GM18907 (cell line): ENCODE measurements around the gene TLE3.
"Not testable (repeated sequence)": the region's sequence is repeated elsewhere in the genome, so short reads cannot be mapped to it uniquely, and the experiment has no call there.

Source experiments
- ATAC-seq: cut with Tn5 transposase; IDR thresholded peaks from one replicate; pipeline ENCODE4 v1.9.1; 2021; ENCODE audit warnings: mild to moderate bottlenecking, moderate library complexity; ENCODE audit not compliant: unreplicated experiment

Gene TLE3

GRCh38 chr15:70126362-70126761 is 28.6 kb upstream of the TLE3 start:
- no peak for ATAC-seq

GRCh38 chr15:70125605-70126004 is 27.9 kb upstream of the TLE3 start:
- no peak for ATAC-seq

- ATAC-seq, result no peak
Measured at GRCh38 chr15:70121624-70122302, 24.0 kb upstream of the TLE3 start.

- no peak for ATAC-seq
Measured at GRCh38 chr15:70120958-70121623, 23.4 kb upstream of the TLE3 start.

- no peak for ATAC-seq
Measured at GRCh38 chr15:70119911-70120508, 22.3 kb upstream of the TLE3 start.

GRCh38 chr15:70118599-70118998 is 20.9 kb upstream of the TLE3 start:
- ATAC-seq, result no peak

GRCh38 chr15:70116317-70116716 is 18.6 kb upstream of the TLE3 start:
- no peak for ATAC-seq

GRCh38 chr15:70114221-70114620 is 16.5 kb upstream of the TLE3 start:
- ATAC-seq, result no peak

- no peak for ATAC-seq
Measured at GRCh38 chr15:70113304-70113700, 15.6 kb upstream of the TLE3 start.

GRCh38 chr15:70112572-70113303 is 15.0 kb upstream of the TLE3 start:
- ATAC-seq, result not testable (repeated sequence)

- ATAC-seq, result no peak
Measured at GRCh38 chr15:70112074-70112395, 14.3 kb upstream of the TLE3 start.

- ATAC-seq, result no peak
Measured at GRCh38 chr15:70111203-70112073, 13.7 kb upstream of the TLE3 start.

- ATAC-seq, result no peak
Measured at GRCh38 chr15:70109978-70110377, 12.3 kb upstream of the TLE3 start.

- no peak for ATAC-seq
Measured at GRCh38 chr15:70109531-70109930, 11.8 kb upstream of the TLE3 start.

GRCh38 chr15:70103880-70104626 is 6.3 kb upstream of the TLE3 start:
- ATAC-seq, result no peak

GRCh38 chr15:70102827-70103226 is 5.1 kb upstream of the TLE3 start:
- ATAC-seq, result no peak

- no peak for ATAC-seq
Measured at GRCh38 chr15:70101459-70102113, 3.9 kb upstream of the TLE3 start.

- ATAC-seq, result no peak
Measured at GRCh38 chr15:70100474-70101341, 3.0 kb upstream of the TLE3 start.
